ENCODE results near the gene CHST2.

GRCh38 chr3:143171141-143171980 lies 51.8 kb downstream of the CHST2 start:
- TF ChIP-seq CTCF (IDR thresholded peaks at IDR 0.05) (no peak), EZH2 (IDR thresholded peaks at IDR 0.05) (no peak)
